IPS DF 6.9 (cell line): Measurements from ENCODE around the gene METTL17.
"Not testable (repeated sequence)": the region's sequence is repeated elsewhere in the genome, so short reads cannot be mapped to it uniquely, and the experiment has no call there.

Experiments
- DNase-seq: peaks from one replicate; pipeline ENCODE4 v3.0.0-alpha.2; 2013; ENCODE audit warnings: low read depth, low spot score
- H3K27ac ChIP-seq: one replicate; pipeline ENCODE4 v1.5.1; 2013; ENCODE audit warnings: low read length, control low read depth
- H3K27me3 ChIP-seq: 2 replicates; pipeline ENCODE4 v1.6.1; 2013; ENCODE audit warnings: mild to moderate bottlenecking, low read length; ENCODE audit not compliant: control insufficient read depth, insufficient read depth
- H3K36me3 ChIP-seq: 2 replicates; pipeline ENCODE4 v1.6.1; 2013; ENCODE audit warnings: low read length; ENCODE audit not compliant: control insufficient read depth, insufficient read depth
- H3K4me1 ChIP-seq: 2 replicates; pipeline ENCODE4 v1.6.1; 2013; ENCODE audit warnings: low read length; ENCODE audit not compliant: control insufficient read depth, insufficient read depth
- H3K4me3 ChIP-seq: 2 replicates; pipeline ENCODE4 v1.5.1; 2013; ENCODE audit warnings: mild to moderate bottlenecking, low read length
- H3K9me3 ChIP-seq: 2 replicates; pipeline ENCODE4 v1.6.1; 2013; ENCODE audit warnings: low read length, inconsistent platforms; ENCODE audit not compliant: control insufficient read depth, insufficient read depth
- WGBS: extraction: QIAGEN DNeasy Blood & Tissue Kit; methylation state at CpG from one replicate; pipeline ENCODE4 v1.1.7; 2013; ENCODE audit warnings: mixed read lengths, missing lambda C conversion rate; ENCODE audit not compliant: insufficient read length, insufficient coverage; 5-methylcytosine and 5-hydroxymethylcytosine counted together

The METTL17 gene

DNA sequence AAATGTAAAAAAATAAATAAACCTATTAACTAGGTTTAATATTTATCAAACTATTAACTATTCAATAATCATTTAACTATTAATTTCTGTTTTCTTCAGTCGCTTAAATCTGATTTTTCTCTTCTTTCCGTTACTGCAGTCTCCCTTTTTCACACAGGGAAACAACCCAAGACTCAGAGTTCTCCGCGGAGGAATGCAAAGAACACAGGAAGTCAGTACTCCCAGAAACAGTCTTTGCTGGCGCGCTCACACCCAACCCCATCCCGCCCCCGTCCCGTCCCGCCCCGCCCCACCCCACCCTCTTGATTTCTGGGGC lies 351 bp upstream of the METTL17 start:
- WGBS: no CpG with 5 or more reads among the region's 11 CpGs
- Histone ChIP-seq H3K9me3 (no peaks in the 10 kb centered on the region), H3K27me3 (no peaks in the 10 kb centered on the region), H3K4me3 (no peak overlapping the region; the same call in 1 of the 2 replicates), H3K27ac (no peak overlapping the region), H3K36me3 (peaks cover 3% of the 10 kb centered on the region; the same call in 1 of the 2 replicates), H3K4me1 (peaks cover 4% of the 10 kb centered on the region; the same call in 1 of the 2 replicates)
- no peak for DNase-seq

DNA sequence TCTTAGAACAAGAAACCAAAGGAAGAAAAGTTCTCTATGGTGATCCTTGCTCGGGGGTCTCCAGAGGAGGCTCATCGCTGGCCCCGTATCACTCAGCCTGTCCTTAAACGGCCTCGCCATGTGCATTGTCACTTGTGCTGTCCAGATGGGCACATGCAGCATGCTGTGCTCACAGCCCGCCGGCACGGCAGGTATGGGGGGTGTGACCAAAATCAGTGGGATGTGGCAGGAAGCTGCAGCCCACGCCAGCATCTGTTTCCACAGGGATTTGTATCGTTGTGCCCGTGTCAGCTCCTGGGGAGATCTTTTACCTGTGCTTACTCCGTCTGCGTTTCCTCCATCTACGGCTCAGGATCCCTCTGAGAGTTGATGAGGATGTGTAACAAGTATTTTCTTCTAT lies 6.7 kb downstream of the METTL17 start:
- no peaks in the 10 kb centered on the region for H3K9me3 ChIP-seq
- H3K27ac ChIP-seq: no peak overlapping the region
- WGBS: no CpG with 5 or more reads among the region's 14 CpGs
- H3K27me3 ChIP-seq: no peaks in the 10 kb centered on the region
- H3K4me3 ChIP-seq: no peak overlapping the region
- no peak for DNase-seq
- H3K4me1 ChIP-seq: no peaks in the 10 kb centered on the region
- peaks cover 13% of the 10 kb centered on the region for H3K36me3 ChIP-seq

DNA sequence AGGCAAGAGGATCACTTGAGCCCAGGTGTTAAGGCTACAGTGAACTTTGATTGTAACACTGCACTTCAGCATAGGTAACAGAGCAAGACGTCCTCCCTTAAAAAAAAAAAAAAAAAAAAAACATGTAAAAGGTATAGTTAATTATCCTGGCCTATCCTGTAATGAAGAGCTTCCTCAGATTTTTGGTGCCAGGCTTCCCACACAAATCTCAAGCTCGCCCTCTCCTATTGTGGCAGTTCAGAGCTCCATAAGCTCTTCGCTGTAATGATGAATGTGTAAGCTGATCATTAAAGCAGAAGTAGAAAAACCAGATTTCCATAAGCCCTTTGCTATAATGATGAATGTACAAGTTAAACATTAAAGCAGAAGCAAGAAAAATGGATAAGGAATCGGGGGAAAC lies 7.3 kb downstream of the METTL17 start:
- H3K9me3 ChIP-seq: no peaks in the 10 kb centered on the region
- H3K36me3 ChIP-seq: peaks cover 13% of the 10 kb centered on the region
- no CpG with 5 or more reads among the region's 4 CpGs for WGBS
- no peak overlapping the region for H3K4me3 ChIP-seq
- H3K27me3 ChIP-seq: no peaks in the 10 kb centered on the region
- H3K27ac ChIP-seq: no peak overlapping the region
- H3K4me1 ChIP-seq: no peaks in the 10 kb centered on the region
- DNase-seq: no peak

DNA sequence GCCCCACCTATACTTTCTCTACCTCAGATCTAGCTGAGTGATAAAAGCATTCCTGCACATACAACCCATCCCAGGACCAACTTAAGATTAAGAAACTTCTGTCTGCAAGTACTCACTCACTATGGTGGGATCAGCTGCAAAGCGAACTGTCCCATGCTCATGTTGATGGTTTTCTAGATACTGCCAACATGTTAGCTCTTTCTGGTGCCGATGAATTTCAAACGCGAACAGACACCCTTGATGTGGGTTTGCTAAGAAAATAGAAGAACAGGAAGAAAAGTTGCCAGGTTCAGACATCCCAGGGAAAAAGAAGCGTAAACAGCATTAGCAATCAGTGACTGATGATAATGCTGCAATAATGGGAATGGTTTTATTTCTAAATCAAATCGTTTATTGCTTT lies 7.8 kb downstream of the METTL17 start:
- no peak overlapping the region for H3K27ac ChIP-seq
- no peaks in the 10 kb centered on the region for H3K27me3 ChIP-seq
- no peak for DNase-seq
- H3K36me3 ChIP-seq: peaks cover 13% of the 10 kb centered on the region
- H3K4me1 ChIP-seq: no peaks in the 10 kb centered on the region
- WGBS: no CpG with 5 or more reads among the region's 6 CpGs
- H3K9me3 ChIP-seq: no peaks in the 10 kb centered on the region
- no peak overlapping the region for H3K4me3 ChIP-seq

DNA sequence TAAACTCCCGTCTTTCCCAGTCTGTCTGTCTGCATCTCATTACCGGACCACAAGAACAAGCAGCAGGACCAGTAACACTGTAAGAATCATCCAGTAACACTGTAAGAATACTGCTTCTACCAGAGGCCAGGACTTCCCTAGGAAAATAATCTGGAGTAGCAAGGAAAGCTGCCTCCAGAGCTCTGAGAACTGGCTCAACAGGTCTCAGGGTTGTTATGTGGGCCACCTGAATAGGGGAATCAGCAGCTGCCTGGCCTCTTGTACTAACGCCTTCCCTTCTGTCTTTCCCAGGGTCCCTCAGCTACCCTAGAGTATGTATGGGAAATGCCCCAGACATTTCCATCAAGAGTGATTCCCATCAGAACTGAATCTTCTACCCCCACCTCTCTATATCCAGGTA lies 8.4 kb downstream of the METTL17 start:
- no CpG with 5 or more reads among the region's 3 CpGs for WGBS
- no peak overlapping the region for H3K27ac ChIP-seq
- DNase-seq: no peak

DNA sequence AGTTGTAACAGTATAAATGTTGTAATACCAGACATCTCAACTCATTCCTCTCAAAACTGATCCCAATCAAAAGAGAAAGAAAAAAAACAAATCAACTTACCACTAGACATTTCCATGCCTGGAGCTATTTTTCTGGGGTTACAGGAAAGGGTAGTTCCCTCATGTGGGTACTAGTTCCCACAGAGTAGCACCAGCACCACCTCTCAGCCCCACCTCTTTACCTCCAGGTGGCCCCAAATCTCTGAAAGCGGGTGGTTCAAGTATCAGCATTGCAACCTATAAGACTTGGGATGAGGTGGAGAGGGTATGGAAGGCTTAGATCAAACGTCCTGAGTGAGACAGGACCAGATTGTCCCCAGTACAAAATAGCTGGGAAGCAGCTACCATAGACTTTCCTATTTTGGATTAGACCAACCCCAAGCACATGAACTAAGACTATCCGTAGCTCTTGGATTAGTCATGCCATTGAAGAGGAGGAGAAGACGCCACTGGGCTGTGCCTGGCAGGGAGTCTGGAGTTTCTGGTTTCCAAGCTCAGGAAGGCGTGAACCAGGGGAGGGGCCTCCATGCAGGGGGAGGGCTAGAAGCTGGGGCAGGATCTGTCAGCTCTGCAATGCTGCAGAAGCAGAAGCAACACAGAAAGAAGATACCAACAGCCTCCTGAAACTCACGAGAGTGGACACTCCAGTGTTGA lies 9.0 kb downstream of the METTL17 start, which contains the start of gene SLC39A2:
TSS of gene SLC39A2 (plus strand) at position 620 of the 693 bp plus-strand sequence. CDS start 154 bp downstream, outside the sequence.
- H3K4me1 ChIP-seq: no peaks in the 10 kb centered on the region
- DNase-seq: no peak
- H3K27ac ChIP-seq: no peak within 1 kb of the TSS
- H3K9me3 ChIP-seq: no peaks in the 10 kb centered on the region
- H3K27me3 ChIP-seq: no peaks in the 10 kb centered on the region
- WGBS: no CpG with 5 or more reads among the region's 6 CpGs
- H3K4me3 ChIP-seq: no peak within 1 kb of the TSS
- H3K36me3 ChIP-seq: peaks cover 13% of the 10 kb centered on the region

More for the DNA sequence above, 8.4 kb downstream of the METTL17 start:
- Histone ChIP-seq H3K27me3 (no peaks in the 10 kb centered on the region), H3K36me3 (peaks cover 13% of the 10 kb centered on the region), H3K4me3 (no peak overlapping the region), H3K9me3 (no peaks in the 10 kb centered on the region), H3K4me1 (no peaks in the 10 kb centered on the region)

DNA sequence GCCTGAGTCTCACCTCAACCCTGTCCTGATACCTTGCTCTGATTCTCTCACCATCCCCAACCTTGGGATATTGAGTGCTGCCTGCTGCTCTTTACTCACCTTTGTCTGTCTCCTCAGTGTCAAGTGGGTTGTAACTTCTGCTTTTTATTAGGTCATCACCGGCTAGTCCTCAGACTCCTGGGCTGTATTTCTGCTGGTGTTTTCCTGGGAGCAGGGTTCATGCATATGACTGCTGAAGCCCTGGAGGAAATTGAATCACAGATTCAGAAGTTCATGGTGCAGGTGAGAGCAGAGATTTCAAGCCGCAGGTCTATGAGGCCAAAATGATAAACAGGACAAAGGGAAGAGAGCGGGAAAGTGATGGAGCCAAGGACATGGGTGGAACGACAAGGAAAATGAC lies 9.8 kb downstream of the METTL17 start:
- Histone ChIP-seq H3K36me3 (peaks cover 9% of the 10 kb centered on the region), H3K27me3 (no peaks in the 10 kb centered on the region), H3K9me3 (no peaks in the 10 kb centered on the region), H3K4me3 (no peak overlapping the region), H3K27ac (no peak overlapping the region), H3K4me1 (no peaks in the 10 kb centered on the region)
- no CpG with 5 or more reads among the region's 4 CpGs for WGBS
- no peak for DNase-seq

DNA sequence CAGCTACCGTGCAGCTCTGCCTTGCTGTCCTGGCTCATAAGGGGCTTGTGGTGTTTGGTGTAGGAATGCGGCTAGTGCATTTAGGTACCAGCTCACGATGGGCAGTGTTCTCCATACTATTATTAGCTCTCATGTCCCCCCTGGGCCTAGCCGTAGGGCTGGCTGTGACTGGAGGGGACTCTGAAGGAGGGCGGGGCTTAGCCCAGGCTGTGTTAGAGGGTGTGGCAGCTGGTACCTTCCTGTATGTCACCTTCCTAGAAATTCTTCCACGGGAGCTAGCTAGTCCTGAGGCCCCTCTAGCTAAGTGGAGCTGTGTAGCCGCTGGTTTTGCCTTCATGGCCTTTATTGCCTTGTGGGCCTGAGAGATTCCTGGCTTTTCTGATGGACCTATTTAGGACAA lies 11.4 kb downstream of the METTL17 start:
- no peaks in the 10 kb centered on the region for H3K4me1 ChIP-seq
- no peak overlapping the region for H3K27ac ChIP-seq
- WGBS: no CpG with 5 or more reads among the region's 7 CpGs
- DNase-seq: no peak
- no peak overlapping the region for H3K4me3 ChIP-seq
- H3K36me3 ChIP-seq: peaks cover 5% of the 10 kb centered on the region
- no peaks in the 10 kb centered on the region for H3K9me3 ChIP-seq
- H3K27me3 ChIP-seq: no peaks in the 10 kb centered on the region

DNA sequence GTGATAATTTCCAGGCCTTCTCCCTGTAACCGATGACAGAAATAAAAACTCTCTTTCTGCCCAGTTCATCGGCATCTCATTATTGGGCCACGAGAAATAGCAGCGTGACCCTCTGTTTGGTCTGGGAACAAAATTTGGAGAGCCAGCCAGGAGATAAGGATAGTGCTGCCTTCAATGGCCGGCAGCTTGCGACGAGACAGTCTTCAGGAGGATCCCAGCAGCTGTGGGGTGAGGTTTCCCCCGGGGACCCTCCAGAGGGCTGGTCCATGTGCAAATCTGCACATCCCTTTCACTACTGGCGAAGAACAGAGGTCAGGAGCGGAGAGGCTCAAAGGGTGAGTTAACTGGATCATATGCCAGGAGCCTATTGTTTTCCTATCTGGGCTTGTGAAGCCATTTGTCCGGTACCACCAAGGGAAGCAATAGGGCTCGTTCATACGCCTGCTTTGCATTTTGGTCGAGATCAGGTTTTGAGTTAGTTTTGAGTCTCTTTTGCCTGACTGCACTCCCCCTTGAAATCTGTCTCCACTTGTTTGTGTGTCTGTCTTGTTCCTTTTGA lies 14.1 kb downstream of the METTL17 start:
- Histone ChIP-seq H3K27me3 (no peaks in the 10 kb centered on the region), H3K4me3 (no peak overlapping the region), H3K27ac (no peak overlapping the region), H3K9me3 (no peaks in the 10 kb centered on the region), H3K36me3 (no peaks in the 10 kb centered on the region), H3K4me1 (no peaks in the 10 kb centered on the region)
- no peak for DNase-seq
- WGBS: no CpG with 5 or more reads among the region's 14 CpGs

DNA sequence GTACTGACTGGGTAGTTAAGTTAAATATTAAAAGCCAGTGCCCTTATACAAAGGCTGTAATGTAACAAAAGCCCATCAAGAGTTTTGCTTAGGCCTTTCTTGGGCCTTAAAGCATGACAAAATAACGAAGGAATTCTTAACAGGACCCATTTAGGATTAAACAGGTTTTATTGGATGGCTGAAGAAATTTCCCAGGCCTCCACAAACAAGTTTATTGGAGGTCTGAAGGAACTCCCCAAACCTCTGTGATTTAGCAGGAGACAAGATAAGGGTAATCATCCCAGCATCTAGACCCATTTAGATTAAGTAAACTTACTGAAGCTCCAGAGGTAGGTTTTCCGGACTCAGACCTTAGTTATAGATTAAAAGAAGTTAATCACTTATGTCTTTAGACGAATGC lies 19.9 kb downstream of the METTL17 start:
- H3K36me3 ChIP-seq, H3K27me3 ChIP-seq, H3K4me3 ChIP-seq, H3K27ac ChIP-seq, DNase-seq, H3K9me3 ChIP-seq, H3K4me1 ChIP-seq: not testable (repeated sequence)
- WGBS: no CpG with 5 or more reads among the region's 3 CpGs

DNA sequence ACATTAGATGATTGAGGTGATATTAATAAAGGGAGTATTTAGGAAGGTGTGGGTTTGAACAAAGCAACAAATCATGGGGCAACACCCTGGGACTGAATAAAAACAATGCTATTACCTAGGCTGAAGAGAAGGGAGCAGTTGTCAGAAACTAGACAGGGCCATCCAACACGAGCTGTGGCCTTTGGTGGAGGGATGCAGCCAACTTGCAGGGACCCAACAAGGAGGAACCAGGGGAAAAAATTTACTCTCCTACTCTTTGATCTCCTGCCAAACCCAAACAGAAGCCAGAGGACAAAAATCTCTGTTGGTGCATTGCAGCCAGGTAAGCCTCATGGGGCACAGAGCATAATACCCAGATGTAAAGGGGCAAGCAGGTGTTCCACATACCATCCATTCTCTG lies 21.4 kb downstream of the METTL17 start:
- WGBS: no CpG with 5 or more reads among the region's 1 CpG

More for the DNA sequence above, 21.4 kb downstream of the METTL17 start:
- H3K4me1 ChIP-seq: no peaks in the 10 kb centered on the region; the same call in 1 of the 2 replicates
- H3K9me3 ChIP-seq: no peaks in the 10 kb centered on the region
- H3K27me3 ChIP-seq: no peaks in the 10 kb centered on the region
- no peak overlapping the region for H3K4me3 ChIP-seq
- no peak overlapping the region for H3K27ac ChIP-seq
- no peak for DNase-seq
- no peaks in the 10 kb centered on the region for H3K36me3 ChIP-seq
